ENCODE results near the gene CALN1.

- TF ChIP-seq REST (IDR thresholded peaks at IDR 0.05; ENCODE audit: unreplicated experiment) (no peak), CTCF (conservative IDR thresholded peaks at IDR 0.05; ENCODE audit: low read depth in 2 of 2) (no peak), EZH2 (IDR thresholded peaks at IDR 0.05; ENCODE audit: low read depth, unreplicated experiment) (no peak), EZH2phosphoT487 (IDR thresholded peaks at IDR 0.05; ENCODE audit: unreplicated experiment) (no peak), ZNF331 (CRISPR knock-in tag; IDR thresholded peaks at IDR 0.05; ENCODE audit: low read depth) (no peak), POLR2AphosphoS5 (IDR thresholded peaks at IDR 0.05; ENCODE audit: low read depth) (no peak), JUNB (IDR thresholded peaks at IDR 0.05; ENCODE audit: unreplicated experiment) (no peak), ZNF114 (CRISPR knock-in tag; IDR thresholded peaks at IDR 0.05) (no peak), CREB1 (CRISPR knock-in tag; IDR thresholded peaks at IDR 0.05; ENCODE audit: low read depth) (no peak), ETS1 (IDR thresholded peaks at IDR 0.05) (no peak), ZNF462 (CRISPR knock-in tag; IDR thresholded peaks at IDR 0.05) (no peak)
These were observed 252.2 kb downstream of the CALN1 start for GRCh38 chr7:72159911-72160310.

Data from GM23338 (cell line).